ENCODE measurements around the gene DOCK3.

DNA sequence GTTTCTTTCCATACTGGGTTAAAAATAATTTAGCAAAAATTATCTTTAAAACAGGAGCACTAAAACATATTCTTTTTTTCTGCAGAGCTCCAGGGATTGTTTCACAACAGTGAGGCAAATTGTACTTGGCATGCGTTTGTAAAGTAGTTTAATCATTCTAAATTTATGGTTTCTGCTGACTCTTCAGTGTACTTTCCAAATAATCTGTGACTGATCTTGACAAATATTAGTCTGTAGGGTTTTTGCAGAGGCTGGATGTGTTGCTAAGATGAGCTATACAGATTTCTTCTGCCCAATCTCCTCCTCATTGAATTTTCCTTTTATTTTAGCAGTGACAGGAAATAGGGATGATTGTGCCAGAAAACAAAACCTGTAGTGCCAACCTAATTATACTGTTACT, 382.4 kb downstream of the DOCK3 start:
- TF ChIP-seq POLR2AphosphoS5 (IDR thresholded peaks at IDR 0.05; ENCODE audit: low read depth, low read length) (no peak), TAF1 (IDR thresholded peaks at IDR 0.05; ENCODE audit: low read depth, low read length) (no peak), POLR2A (IDR thresholded peaks at IDR 0.05; ENCODE audit: low read depth, low read length) (no peak)

Data from GM12891 (cell line).